ENCODE data around the gene SIRT7.

GRCh38 chr17:81955756-81956544 lies 38.0 kb upstream of the SIRT7 start:
- TF ChIP-seq CTCF (IDR thresholded peaks at IDR 0.05) (no peak), POLR2A (IDR thresholded peaks at IDR 0.05) (no peak)
